Measurements from ENCODE around the gene ANKFY1.

GRCh38 chr17:4144422-4144747, 119.4 kb downstream of the ANKFY1 start:
- TF ChIP-seq, protein P1, sequence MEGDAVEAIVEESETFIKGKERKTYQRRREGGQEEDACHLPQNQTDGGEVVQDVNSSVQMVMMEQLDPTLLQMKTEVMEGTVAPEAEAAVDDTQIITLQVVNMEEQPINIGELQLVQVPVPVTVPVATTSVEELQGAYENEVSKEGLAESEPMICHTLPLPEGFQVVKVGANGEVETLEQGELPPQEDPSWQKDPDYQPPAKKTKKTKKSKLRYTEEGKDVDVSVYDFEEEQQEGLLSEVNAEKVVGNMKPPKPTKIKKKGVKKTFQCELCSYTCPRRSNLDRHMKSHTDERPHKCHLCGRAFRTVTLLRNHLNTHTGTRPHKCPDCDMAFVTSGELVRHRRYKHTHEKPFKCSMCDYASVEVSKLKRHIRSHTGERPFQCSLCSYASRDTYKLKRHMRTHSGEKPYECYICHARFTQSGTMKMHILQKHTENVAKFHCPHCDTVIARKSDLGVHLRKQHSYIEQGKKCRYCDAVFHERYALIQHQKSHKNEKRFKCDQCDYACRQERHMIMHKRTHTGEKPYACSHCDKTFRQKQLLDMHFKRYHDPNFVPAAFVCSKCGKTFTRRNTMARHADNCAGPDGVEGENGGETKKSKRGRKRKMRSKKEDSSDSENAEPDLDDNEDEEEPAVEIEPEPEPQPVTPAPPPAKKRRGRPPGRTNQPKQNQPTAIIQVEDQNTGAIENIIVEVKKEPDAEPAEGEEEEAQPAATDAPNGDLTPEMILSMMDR (IDR thresholded peaks at IDR 0.05; ENCODE audit: low read depth, low read length), result no peak
- no peak for TF ChIP-seq EZH2phosphoT487 (IDR thresholded peaks at IDR 0.05; ENCODE audit: low read depth)
